HG03520 (cell line): ENCODE measurements around the gene RYR1.

Experiments
- ATAC-seq: cut with Tn5 transposase; IDR thresholded peaks from one replicate; pipeline ENCODE4 v1.9.1; 2021; ENCODE audit warnings: mild to moderate bottlenecking, moderate library complexity; ENCODE audit not compliant: unreplicated experiment

The RYR1 gene

DNA sequence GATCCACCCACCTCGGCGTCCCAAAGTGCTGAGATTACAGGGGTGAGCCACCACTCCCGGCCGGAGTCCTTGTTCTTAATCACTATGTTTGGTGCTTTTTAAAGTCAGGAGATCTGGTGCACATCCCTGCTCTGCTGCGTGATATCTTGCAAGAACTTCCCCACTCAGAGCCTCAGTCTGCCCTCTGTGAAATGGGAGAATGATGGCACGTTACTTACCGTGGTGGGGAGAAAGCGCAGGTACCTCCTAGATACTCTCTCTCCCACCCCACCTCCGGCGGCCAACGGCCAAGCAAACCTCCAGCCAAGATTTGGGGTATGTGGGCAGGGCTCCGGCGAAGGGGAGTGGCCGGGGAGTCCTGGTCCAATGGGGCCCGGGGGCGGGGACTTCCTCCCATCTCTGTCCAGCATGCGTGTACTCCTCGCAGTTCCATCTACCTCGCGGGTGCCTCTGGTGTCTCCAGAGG lies at the start of gene RYR1:
RYR1 (plus strand) TSS at position 424 of the 466 bp plus-strand sequence. CDS start 139 bp downstream, outside the sequence.
- ATAC-seq, result no peak

GRCh38 chr19:38383743-38384142 lies 49.7 kb upstream of the RYR1 start:
- ATAC-seq, result no peak

DNA sequence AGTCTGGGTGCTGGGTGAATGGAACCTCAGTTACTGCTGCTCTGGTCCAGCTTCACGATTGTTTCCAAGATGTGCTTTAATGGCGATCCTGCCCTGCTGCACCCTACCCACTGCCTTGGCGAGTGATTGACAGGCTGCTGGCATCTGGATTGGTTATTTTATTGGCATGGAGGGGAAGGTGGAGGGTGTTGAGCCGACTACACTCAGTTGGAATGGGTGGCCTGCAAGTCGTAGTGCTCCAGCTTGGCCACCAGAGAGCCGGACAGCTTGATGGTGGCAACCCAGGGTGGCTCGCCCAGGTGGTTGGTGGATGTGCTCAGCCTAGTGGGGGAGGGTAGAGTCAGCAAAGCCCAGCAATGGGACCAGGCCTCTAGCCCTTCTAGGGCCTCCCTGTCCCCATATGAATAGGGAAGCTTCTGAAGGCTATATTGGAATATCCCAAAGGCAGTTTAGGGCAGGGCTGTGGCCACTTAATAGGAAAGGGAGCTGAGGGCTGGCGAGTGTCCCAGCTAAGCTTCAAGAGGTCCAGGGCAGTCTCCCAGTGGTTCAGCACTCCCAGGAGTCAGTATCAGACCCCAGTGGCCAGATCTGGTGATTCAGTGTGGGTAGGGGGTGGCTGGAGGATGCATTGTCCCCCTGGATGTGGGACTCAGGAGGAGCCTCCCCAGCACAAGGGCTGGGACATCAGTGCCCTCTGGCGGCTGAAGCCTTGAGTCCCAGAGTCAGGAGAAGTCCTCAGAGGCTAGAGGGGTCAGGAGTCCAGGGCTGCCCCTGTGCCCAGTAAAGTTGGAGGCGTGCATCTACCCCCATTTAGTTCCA lies 49.1 kb upstream of the RYR1 start:
- ATAC-seq, result no peak

DNA sequence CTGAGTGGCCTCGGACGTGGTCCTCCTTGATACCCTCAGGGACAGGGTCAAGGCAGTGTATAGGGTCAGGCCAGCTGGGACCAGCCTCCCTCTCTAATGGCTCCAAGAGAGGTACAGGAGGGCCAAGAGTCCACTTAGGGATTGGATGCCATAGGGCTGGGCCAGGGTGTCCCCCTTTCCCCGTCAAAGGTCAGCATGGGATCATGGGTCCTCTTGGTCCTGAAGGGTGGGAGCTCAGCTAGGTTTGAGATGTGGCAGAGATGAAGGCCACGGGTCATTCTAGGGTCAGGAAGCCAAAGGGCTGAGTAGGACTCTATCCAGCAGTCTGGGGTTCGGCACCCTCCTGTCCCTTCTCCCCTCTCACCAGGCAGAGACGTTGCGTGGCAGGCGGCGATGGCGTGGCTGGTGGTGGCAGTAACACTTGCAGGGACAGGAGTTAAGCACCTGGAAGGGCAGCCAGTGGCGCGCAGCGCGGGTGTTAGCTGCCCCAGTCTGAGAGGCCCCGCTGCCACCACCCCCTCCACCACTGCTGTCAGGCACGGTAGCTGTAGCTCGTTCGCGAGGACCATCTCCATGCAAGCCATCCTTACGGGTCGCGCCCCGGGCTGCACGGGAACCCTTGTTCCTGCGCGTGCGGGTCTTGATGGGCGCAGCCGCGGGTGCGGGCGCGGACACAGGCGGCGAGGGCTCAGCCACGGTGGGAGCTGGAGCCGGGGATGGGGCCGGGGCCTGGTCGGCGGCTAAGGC lies 48.3 kb upstream of the RYR1 start:
- no peak for ATAC-seq

DNA sequence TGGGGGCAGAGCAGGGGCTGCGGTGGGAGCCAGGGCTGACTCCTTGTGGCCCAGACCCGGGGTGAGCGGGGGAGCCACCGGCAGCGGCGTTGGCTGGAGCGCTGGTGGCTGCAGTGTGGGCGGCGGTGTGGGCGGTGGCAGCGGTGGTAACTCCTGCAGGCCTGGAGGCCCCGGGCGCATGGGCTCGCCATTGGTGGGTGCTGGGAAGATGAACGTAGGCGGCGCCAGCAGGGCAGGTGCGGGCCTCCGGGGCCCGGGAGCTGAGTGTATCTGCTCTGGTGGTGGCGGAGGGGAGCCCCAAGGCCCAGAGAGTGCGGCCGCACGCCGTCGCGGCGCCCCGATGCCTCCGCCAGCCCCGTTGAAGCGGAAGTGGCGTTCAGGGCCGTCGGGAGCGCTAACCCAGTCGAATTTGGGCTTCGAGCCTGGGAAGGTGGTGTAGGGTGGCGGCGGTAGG lies 47.7 kb upstream of the RYR1 start:
- no peak for ATAC-seq

DNA sequence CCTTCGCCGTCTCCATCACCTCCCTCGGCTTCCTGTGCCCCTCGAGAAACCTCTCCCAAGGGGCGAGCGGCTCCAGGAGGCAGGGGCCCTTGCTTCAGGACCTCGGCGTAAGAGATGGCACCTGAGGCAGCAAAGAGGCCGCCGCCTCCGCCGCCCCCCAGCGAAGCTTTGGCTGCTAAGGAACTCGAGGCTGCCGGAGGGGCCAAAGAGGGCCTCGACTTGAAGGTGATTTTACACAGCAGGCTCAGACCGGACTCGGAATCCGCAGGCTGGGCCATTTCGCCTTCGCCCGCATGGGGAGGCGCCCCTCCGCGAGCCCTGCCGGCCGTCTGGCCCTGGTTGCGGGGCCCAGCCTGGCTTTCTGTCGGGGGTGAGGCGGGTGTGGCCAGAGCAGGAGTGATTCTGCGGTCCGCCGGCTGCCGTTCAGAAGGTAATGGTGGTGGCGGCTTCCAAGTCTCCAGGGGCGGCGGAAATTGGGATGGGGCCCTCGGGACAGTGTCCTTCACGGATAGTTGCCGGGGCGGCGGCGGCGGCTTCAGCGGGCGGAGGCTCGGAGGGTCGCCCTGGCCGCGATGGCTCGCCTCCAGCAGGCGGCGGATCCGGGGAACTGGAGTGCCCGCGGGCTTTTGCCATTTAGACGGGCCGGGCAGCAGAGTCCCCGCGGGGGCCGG lies 47.1 kb upstream of the RYR1 start:
- ATAC-seq, result no peak

DNA sequence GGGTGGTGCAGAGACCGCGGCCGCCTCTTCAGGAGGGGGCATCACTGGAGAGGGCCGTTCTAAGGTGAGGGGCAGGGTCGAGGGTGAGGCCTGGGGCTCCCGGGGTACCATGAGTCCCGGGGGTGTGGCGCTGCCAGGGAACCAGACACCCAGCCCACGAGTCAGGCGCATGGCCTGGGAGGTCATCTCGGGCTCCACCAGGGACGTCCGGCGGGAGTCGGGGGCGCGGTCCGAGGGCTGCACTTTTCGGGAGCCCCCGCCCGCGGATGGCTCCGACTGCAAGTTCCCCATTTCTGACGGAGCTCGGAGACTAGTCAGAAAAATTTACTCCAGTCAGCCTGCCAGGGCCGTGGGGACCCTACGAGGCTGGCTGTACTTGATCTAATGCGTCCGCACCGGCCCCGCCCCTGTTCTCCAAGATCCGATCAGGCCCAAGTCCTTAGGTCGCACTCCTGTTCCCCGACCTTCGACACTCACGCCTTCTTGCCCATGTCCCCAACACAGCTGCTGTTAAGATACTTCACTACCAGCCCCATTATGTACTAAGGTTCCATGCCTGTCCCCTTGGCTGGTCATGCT lies 46.4 kb upstream of the RYR1 start:
- no peak for ATAC-seq

DNA sequence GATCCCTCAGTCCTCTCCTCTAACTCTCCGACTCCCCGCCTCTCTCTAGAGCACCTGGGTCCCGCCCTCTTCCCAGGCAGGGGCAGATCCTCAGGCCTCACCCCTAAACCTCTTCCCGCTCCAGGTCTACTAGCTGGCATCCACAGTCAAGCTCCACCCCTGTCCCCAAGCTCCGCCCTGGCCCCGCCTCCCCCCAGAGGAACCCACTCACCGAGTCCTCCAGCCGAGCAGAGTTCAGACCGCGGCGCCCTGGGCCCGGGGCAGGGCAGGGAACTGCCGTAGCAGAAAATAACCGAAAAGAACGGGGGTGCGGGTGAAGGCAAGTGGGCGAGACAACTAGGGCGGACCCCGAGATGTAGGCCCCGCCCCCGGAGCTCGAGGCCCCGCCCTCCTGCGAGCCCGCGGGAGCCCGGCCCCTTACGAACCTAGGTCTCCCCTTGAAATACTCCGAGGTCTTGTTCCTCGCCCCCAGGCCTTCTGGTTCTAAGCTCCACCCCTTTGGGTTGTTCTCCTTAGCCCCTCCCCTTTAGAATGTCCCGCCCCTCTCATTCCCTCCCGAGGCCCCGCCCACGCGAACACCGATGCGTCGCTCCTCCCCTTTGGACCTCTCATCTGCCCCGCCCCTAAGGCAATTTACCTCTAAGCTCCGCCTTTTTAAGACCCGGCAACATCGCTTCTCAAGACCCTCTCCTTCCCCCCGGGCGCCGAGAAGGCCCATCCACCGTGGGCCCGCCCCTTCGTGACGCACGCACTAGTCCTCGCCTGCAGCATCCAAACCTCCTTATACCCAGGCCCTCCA lies 45.7 kb upstream of the RYR1 start, which contains the start of gene GGN:
GGN (minus strand) TSS at position 485 of the 799 bp plus-strand sequence. CDS start 773 bp downstream, outside the sequence.
- no peak for ATAC-seq

GRCh38 chr19:38388349-38389100 lies 45.0 kb upstream of the RYR1 start, which contains the start of gene SPRED3:
Gene SPRED3 (plus strand): TSS chr19:38388697. CDS start chr19:38390303, 1,606 bp downstream.
- ATAC-seq, result no peak

- ATAC-seq, result no peak
Measured at GRCh38 chr19:38389101-38389925, 44.2 kb upstream of the RYR1 start.

GRCh38 chr19:38389957-38390924 lies 43.2 kb upstream of the RYR1 start:
- no peak for ATAC-seq

DNA sequence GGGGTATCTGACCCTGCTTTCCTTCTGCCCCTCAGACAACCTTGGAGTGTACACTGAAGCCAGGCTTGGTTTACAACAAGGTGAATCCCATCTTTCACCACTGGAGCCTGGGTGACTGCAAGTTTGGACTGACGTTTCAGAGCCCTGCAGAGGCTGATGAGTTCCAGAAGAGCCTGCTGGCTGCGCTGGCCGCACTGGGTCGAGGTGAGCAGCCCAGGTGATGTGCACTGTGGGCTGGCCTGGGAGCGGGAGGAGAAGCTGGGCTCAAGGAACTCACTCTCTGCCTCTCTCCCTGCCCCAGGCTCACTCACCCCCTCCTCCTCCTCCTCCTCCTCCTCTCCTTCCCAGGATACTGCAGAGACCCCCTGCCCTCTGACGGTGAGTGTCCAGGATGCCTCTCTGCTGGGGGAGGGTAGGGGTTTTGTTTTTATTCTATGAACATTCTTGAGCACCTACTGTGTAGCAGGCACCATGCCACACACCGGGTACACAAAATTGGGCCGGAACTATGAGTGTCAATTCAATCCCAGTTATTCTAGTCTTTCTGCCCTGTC lies 41.5 kb upstream of the RYR1 start:
- no peak for ATAC-seq

GRCh38 chr19:38392707-38393308 lies 40.7 kb upstream of the RYR1 start:
- no peak for ATAC-seq

- ATAC-seq, result no peak
Measured at GRCh38 chr19:38394488-38394887, 39.0 kb upstream of the RYR1 start.

GRCh38 chr19:38395381-38396114 lies 37.9 kb upstream of the RYR1 start:
- no peak for ATAC-seq

DNA sequence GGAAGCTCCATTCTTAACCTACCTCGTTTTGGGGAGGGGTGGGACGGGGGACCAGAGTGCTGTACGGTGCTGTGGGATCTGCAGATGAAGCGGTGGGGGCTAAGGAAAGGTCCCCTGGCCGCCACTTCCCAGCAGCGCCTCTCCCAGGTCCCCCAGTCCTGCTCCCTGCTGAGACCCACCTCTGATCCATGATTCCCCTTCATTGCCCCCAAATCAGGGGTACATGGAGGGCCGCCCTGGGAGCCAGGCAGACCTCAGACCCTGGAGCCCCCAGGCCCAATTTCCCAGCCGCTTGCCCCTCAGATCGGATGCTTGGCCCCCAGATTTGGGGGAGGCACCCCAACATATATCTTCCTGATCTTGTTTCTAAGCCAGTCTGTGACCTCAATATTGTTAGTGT lies 34.4 kb upstream of the RYR1 start:
- ATAC-seq, result no peak
